ENCODE data around the gene H6PD.
A peak's percentile ranks its signal among the peaks of the same experiment; 100 is the strongest.

Gene H6PD

DNA sequence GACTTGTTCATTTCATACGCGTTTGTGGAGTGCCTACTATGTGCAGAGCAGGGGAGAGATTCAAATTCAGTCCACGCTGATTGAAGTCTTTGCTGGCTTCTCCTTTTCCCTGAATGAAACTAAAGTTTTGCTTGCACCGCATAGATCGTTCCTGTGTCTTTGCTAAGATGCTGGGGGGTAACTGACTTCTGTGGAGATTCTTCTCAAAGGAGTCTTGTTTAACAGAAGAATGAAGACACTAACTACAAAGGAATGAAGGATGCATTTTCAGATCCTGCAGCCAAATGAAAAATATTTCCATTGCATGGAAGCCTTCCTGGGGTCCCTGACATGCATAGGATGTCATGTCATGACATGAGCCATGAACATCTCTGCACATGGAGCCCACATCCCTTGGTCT is 26.9 kb upstream of the H6PD start:
- no peak for DNase-seq

DNA sequence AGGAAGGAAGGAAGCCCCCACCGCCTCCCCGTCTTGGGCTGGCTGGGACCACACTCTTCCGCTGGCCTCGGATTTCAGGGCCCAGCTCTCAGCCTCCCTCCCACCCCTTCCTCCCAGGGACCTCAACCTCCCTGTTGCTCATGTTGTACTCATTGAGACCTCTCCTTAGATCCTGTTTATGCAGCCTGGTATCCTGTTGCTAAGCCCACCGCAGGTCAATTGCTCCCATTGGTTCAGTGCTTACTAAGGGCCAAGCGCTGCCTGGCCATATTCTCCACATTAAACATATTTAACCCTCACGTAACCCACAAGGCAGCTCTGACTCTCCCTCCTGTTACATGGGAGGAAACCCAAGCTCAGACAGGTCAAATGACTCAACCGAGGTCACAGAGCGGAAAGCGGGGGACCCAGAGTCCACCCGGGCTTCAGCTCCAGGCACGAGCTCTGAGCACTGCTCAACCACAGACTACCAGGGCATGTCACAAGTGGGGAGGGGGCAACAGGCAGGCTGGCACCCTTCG is 23.2 kb upstream of the H6PD start:
- DNase-seq = no peak

DNA sequence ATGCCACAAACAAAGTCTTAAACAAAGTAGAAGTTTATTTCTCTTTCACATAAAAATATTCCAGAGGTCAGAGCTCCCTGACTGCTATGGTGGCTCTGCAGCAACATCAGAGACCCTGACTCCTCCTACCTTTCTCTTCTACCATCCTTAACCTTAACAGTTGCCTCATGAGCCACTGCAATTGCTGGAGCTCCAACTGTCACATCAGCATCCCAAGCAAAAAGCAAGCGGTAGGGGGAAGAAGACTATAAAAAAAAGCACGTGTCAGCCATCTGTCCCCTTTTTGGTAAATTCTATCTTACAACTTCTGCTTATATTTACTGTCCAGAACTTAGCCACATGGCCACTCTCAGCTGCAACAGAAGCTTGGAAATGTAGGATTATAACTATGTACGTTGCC is 21.8 kb upstream of the H6PD start:
- DNase-seq = no peak

DNA sequence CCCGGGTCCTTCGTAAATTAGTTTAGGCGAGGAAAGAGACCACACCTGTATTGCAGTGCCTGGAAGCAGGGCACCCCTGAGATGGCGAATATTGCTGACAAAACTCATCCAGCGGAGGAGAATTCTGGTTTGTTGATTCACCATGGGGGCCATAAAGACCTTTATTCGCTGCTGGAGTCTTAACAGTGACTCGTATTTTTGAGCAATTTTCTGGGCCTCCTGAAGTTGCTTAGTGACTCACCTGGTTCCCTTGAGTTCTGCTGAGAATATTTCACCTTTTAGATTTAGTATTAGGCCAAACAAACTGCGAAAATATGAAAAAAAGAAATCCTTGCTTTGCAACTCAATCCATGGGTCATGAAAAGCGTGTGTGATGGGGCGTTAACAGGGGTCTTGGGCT is 20.6 kb upstream of the H6PD start:
- DNase-seq = no peak

DNA sequence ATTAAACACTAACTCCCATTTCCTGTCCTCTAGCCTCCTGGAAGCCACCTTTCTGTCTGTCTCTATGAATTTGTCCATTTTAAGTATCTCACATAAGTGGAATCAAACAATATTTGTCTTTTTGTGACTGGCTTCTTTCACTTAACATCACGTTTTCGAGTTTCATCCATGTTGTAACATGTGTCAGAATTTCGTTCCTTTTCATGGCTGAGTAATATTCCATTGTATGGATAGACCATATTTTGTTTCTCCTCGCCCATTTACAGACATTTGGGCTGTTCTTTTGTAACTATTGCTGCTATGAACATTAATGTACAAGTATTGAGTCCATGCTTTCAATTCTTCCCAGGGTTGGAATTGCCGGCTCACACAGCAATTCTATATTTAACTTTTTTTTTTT is 15.7 kb upstream of the H6PD start:
- no peak for DNase-seq

DNA sequence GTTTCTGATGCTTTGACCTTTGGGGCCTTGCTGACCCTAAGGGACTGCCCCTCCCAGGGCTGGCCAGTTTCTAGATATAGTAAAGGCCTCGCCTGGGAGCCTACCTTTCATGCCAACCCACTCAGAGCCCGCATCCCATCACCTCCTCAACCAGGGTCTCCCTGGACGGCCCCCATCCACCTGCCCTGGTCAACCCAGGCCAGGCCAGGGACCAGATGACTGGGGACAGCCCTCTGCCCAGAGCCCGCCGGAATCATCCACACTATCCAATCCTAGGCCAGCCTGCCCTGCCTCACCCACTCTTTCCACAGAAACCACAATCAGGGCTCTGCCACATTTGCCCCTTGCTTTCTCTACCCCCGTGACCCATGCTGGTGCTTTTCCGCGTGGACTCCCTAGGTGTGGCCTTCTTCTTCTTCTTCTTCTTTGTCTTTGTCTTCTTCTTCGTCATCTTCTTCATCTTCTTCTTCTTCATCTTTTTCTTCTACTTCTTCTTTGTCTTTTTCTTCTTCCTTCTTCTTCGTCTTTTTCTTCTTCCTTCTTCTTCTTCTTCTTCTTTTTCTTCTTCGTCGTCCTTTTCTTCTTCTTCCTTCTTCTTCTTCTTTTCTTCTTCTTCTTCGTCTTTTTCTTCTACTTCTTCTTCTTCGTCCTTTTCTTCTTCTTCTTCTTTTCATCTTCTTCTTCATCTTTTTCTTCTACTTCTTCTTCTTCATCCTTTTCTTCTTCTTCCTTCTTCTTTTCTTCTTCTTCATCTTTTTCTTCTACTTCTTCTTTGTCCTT is 11.5 kb upstream of the H6PD start:
- no peak for DNase-seq

DNA sequence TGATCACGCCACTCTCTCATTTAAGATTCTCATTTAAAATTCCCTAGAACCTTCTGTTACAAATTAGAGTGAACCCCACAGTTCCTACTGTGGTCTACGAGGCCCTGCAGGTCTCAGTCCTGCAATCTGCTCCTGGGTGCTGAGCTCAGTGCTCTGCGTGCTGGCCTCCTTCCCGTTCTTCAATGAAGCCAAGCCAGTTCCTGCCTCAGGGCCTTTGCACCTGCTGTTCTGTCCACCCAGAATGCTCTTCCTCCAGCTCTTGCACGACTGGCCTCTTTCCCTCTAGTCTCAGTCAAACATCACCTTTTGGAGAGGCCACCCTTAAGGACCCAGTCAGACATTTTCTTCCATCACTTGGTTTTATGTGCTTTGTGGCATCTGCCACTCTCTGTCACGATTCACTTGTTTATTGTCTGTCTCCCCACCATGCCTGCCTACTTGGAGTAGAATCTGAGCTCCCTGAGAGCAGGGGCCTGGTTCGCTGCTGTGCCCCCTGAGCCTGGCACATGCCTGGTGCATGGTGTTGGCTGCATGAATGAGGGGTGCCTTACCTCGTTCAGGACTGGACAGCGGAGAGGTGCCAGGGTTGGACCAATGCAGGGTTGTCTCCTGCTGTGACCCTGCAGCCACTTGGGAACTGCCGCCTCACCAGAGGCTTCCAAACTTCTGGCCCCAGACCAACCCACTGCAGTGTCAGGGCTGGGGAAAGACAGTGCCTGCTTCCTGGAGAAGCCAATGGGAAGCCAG is 9.7 kb upstream of the H6PD start:
- DNase-seq = no peak

DNA sequence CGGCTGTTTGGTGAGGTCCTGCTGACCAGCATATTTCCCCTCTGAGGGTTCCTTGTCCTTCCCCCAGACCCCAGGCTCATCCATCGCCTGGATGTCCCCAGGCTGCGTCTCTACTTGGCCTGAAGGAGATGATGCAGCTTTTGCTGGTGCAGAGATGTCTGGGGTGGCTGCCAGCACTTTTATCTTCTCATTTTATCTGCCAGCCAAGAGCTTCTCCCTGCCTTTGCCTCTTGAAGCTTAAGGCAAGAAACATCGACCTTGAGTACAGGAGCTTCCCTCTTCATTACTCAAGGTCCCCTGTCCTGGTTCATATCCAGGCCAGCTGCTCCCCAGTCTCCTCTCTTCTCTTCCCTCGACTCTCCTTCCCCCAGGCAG is 9.2 kb upstream of the H6PD start:
- DNase-seq = no peak

DNA sequence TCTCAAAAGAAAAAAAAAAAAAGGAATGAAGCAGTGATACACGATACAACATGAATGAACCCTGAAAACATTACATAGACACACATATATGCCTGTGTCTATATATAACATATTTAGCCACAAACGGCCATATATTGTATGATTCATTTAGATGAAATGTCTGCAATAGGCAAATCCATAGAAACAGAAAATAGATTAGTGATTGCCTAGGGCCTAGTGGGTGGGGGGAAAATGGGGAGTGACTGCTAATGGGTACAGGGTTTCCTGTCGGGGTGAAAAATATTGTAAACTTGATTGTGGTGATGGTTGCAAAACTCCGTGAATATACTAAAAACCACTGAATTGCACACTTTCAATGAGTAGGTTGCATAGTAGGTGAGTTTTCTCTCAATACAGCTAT is 6.0 kb upstream of the H6PD start:
- DNase-seq = peak; percentile 85 to 95

DNA sequence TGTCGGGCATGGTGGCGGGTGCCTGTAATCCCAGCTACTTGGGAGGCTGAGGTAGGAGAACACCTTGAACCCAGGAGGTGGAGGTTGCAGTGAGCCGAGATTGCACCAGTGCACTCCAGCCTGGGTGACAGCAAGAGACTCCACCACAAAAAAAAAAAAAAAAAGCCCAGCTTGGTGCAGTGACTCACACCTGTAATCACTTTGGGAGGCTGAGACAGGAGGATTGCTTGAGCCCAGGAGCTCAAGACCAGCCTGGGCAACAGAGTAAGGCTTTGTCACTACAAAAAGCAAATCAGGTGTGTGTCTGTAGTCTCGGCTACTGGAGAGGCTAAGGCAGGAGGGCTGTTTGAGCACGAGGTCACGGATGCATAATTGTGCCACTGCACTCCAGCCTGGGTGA is 5.0 kb upstream of the H6PD start:
- no peak for DNase-seq

DNA sequence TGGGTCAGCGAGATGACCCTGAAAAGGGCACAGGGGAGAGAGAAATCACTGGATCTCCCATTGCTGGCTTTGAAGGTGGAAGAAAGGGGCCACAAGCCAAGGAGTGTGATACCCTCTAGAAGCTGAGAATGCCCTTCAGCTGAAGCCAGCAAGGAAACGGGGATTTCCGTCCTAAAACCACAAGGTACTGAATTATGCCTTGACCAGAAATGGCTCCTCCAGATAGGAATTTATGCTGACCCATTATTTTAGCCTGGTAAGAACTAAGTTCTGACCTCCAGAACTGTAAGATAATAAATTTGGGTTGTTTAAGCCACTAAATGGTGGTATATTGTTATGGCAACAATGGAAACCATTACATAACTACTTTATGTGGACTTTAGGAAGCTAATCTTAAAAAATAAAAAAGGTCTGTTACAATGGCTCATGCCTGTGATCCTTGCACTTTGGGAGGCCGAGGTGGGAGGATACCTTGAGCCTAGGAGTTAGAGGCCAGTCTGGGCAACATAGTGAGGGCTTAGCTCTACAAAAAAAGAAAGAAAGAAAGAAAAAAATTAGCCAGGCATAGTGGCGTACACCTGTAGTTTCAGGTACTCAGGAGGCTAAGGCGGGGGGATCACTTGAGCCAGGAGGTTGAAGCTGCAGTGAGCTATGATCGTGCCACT is 3.6 kb upstream of the H6PD start:
- peak in 1 of 2 donors; percentile 47 for DNase-seq

DNA sequence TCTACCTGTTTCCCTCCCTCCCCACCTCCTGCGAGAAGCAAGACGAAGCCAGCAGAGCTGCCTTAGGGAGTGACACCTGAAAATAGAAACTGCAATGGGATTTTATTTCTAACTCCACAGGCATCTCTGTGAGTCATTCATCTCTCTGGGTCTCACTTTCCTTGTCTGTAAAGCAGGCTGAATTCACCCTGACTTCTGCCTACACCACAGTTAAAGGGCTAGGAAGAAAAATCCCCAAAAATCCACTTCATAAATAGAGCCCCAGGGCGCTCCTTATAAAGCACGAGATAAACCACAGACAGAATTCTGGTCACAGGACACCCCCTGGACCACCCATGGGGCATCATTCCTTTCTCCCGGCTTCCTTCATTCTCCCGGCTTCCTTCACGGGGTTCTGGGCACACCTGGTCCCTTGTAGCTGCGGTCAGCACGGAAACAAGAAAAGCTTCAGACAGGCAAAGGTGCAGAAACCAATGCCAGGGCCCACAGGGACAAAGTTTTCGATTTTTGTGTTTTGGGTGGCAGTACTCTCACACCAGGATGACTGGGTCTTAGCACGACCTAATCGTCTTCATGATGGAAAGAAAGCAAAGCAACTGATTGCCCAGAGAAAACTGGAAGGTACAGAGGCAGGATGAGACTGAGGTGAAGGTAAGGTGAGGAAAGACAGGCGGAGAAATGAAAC is 2.8 kb upstream of the H6PD start:
- peak in 1 of 2 donors; percentile 33 for DNase-seq

DNA sequence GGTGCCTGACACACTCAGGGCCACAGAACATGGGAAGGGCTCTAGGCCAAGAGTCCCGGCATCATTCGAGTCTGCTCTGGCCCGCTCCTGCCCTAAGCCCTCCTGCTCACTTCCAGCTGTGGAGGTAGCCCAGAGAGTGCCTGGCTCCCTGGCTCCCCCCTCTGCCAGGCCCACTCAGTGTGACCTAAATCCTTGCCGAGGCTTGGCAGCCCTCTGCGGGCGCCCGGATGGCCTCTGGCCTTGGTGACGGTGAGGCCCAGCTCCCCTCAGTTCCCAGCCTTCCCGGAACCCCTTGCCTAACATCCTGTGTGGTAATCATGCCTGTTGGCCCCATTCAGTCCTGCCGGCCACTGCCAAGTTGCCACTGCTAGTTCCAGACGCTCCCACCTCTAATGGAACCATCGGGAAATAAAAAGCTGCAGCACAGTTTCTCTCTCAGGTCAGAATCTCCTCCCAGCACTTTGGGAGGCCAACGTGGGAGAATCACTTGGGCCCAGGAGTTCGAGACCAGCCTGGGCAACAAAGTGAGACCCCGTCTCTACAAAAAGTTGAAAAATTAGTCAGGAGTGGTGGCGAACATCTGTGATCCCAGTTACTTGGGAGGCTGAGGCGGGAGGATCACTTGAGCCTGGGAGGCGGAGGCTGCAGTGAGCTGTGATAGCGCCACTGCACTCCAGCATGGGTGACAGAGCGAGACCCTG is 1.2 kb upstream of the H6PD start:
- DNase-seq = peak; percentile 84 to 91

DNA sequence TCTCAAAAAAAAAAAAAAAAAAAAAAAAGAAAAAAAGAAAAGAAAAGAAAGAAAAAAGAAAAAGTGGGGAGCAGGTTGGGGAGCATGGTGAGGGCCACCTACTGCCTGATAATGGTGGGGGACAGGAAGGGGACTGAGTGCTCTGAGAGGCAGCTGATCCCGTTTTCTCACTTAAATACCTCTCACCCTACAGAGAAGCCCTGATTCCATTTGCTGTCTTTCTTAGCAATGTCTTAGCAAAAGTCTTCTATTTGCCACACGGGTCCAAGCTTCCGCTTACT is 692 bp upstream of the H6PD start:
- DNase-seq = no peak

DNA sequence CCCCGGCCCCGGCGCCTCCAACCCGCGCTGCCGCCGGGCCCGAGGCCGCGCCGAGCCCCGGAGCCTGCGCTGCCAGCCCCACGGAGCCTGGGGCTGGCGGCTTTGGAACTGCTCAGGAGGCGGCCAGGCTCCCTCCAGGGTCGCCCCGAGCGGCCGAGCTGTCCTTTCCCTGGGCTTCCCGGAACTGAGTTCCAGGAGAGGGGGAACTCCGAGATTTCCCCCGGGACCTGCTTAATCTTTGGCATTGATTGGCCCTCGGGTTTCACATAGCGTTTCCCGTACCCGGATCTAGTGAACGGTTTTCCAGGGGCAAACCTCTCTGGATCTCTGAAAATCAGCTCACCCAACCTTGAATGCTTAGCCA is 504 bp downstream of the H6PD start:
- peak; percentile 69 to 75 for DNase-seq

DNA sequence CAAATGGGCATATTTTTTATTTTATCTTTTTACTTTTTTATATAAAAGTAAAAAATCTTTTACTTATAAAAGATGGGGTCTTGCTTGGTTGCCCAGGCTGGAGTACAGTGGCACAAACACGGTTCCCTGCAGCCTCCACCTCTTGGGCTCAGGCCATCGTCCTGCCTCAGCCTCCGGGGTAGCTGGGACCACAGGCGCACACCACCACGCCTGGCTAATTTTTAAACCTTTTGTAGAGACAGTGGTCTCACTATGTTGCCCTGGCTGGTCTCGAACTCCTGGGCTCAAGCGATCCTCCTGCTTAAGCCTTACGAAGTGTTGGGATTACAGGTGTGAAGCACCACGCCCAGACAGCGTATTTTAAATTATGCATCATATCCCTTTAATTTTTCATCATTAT is 986 bp downstream of the H6PD start:
- no peak for DNase-seq

DNA sequence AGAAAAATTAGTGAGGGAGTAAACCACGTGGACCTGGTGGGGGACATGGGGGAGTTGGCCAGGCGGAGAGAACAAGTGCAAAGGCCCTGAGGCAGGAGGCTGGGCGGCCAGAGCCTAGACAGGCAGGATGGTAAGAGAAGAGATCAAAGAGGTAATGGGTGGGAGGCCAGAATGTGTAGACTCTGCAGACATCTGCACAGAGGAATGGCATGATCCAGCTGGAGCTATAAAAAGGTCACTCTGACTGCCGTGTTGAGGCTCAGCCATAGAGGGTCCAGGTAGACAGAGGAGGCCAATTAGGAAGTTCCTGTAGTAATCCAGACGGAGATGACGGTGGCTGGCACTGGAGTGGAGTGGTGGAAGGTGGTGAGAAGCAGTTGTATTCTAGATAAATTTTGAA is 3.6 kb downstream of the H6PD start:
- no peak for DNase-seq

DNA sequence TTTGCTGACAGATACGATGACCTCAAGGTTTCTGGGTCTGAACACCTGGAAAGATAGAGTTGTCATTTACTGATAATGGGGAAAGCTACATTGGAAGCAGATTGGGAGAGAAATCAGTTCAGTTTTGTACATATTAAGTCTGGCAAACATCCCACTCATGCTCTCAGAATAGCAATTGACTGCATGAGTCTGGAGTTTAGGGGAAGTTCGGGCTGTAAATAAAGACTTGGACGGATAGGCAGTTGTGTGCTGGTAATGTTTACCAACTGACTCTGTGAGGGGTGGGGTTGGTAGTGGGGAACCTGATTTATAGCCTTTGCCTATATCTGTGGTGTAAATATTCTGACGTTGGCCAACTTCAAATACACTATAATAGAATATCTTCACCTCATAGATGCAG is 4.0 kb downstream of the H6PD start:
- peak; percentile 61 to 83 for DNase-seq

DNA sequence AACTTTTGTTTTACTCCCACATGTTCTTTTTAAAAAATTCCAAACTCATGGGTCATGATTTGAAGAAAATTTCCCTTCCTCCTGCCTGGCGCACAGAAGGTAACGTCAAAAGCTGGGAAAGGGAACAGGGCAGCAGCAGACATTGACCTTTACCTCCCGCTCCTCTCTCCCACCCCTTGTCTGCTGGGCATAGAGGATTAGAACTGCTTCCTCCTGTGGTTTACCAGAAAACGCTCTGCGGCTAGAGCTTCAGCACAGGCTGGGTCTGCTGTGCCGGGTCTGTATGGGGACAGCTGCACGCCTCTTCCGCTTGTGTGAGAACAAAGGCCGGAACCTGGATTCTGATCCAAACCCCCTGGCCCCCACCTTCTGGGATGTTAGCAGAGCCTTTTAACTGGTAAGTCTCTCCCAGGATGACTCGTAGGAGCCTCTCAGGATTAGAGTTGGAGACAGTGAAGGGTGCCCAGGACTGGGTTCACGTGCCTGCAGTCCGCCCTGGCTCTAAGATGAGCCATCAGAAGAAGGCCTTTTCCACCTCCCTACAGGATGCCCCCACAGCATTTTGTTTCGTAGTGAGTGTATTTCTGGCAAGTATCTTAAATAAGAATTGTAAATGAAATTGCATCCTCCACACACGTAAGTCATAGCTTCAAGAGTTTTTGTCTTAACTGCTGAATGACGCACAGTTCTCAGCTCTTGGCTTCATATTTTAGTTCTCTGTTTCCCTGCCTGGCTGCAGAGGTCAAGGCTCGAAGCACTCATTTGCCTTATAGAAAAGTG is 5.2 kb downstream of the H6PD start:
- DNase-seq = peak; percentile 63 to 86

DNA sequence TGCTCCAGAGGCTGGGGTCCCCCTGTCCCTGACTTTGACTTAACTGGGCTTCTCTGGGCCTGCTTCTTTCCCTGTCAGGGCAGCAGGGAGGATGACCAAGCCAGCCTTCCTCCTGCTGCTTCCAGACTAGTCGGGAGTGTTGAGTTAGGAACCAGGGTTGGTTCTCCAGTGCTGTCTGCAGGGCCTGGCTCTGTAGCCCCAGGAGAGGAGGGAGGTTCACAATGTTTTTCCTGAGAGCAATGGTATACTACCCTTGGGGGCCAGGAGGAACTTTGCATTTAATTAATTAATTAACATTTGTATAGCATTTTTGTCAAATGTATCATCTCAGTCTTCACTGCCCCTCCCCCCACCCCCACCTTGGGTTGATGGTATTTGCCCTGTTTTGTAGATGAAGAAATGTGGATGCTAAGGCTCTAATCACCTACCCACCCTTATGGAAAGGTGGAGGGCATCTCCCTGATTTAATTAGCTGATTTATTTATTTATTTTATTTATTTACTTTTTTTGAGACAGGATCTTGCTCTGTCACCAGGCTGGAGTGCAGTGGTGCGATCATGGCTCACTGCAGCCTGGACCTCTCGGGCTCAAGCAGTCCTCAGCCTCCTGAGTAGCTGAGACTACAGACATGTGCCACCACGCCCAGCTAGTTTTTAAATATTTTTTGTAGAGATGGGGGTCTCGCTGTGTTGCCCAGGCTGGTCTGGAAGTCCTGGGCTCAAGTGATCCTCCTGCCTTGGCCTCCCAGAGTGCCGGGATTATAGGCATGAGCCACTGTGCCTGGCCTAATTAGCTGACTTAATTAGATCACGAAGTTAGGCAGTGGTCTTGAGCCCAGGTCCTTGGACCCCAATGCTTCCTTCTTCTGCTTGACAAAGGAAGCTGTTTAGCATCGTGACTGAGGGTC is 6.6 kb downstream of the H6PD start:
- DNase-seq = no peak

DNA sequence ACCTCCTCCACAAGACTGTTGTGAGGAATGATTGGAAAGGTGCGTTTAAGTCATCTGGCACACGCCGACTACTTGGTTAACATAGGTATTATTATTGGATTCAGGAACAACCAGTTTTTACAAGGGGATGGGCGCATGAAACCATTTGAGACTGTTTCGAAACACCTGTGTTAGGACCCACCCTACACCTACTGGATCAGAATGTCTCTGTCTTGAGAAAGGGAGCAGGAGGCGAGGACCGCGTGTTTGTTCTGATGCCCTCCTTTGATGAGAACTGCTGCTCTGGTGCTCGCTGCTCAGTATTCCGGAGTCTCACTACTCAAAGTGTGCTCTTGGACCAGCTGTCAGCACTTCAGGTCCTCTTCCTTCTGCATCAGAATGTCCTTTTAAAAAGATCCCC is 7.3 kb downstream of the H6PD start:
- no peak for DNase-seq

Measured in inflammatory macrophage treated with lipopolysaccharide for 1 hour (primary cell).